Measurements from ENCODE around the gene BEST2.
"Not testable (repeated sequence)": the region's sequence is repeated elsewhere in the genome, so short reads cannot be mapped to it uniquely, and the experiment has no call there.

Gene BEST2

GRCh38 chr19:12721656-12722565 lies 29.7 kb upstream of the BEST2 start:
- Histone ChIP-seq H3K9ac (peak overlapping the region; percentile 92), H3K4me1 (ENCODE audit: low read depth, poor library complexity, severe bottlenecking) (peaks cover 41% of the 10 kb centered on the region), H2AFZ (ENCODE audit: low read depth) (0 out of 2 replicates have a peak overlapping the region, but pooled peaks have one; percentile 22), H3K36me3 (ENCODE audit: insufficient read depth) (peaks cover 6% of the 10 kb centered on the region; the same call in 1 of the 2 replicates), H3K4me3 (IDR thresholded peaks at IDR 0.05; ENCODE audit: insufficient read depth, low read depth, low read length) (no peak overlapping the region), H4K20me1 (ENCODE audit: insufficient read depth) (no peaks in the 10 kb centered on the region), H3K4me2 (peak overlapping the region; percentile 89), H3K79me2 (ENCODE audit: insufficient read depth, low read depth) (peaks cover 64% of the 10 kb centered on the region), H3K27me3 (ENCODE audit: insufficient read depth, low read depth) (no peaks in the 10 kb centered on the region), H3K27ac (peak overlapping the region; percentile 74)
- TF ChIP-seq CTCF (conservative IDR thresholded peaks at IDR 0.05; ENCODE audit: low read depth, low read length) = no peak

GRCh38 chr19:12722566-12723380 lies 28.8 kb upstream of the BEST2 start:
- Histone ChIP-seq H3K27ac (peak overlapping the region; percentile 81), H3K4me3 (IDR thresholded peaks at IDR 0.05; ENCODE audit: insufficient read depth, low read depth, low read length) (no peak overlapping the region), H3K36me3 (ENCODE audit: insufficient read depth) (peaks cover 6% of the 10 kb centered on the region; the same call in 1 of the 2 replicates), H3K4me1 (ENCODE audit: low read depth, poor library complexity, severe bottlenecking) (peaks cover 32% of the 10 kb centered on the region), H3K27me3 (ENCODE audit: insufficient read depth, low read depth) (no peaks in the 10 kb centered on the region), H3K4me2 (peak overlapping the region; percentile 89), H2AFZ (ENCODE audit: low read depth) (peak overlapping the region; percentile 29; the same call in 1 of the 2 replicates), H3K79me2 (ENCODE audit: insufficient read depth, low read depth) (peaks cover 59% of the 10 kb centered on the region), H3K9ac (peak overlapping the region; percentile 92), H4K20me1 (ENCODE audit: insufficient read depth) (no peaks in the 10 kb centered on the region)
- TF ChIP-seq CTCF (conservative IDR thresholded peaks at IDR 0.05; ENCODE audit: low read depth, low read length) = no peak

GRCh38 chr19:12723381-12723640 lies 28.3 kb upstream of the BEST2 start:
- H3K9ac ChIP-seq = peak overlapping the region; percentile 92
- no peaks in the 10 kb centered on the region for H4K20me1 ChIP-seq (ENCODE audit: insufficient read depth)
- H3K4me3 ChIP-seq (IDR thresholded peaks at IDR 0.05; ENCODE audit: insufficient read depth, low read depth, low read length) = no peak overlapping the region
- H3K4me1 ChIP-seq (ENCODE audit: low read depth, poor library complexity, severe bottlenecking) = peaks cover 27% of the 10 kb centered on the region
- H3K36me3 ChIP-seq (ENCODE audit: insufficient read depth) = peaks cover 4% of the 10 kb centered on the region; the same call in 1 of the 2 replicates
- no peaks in the 10 kb centered on the region for H3K27me3 ChIP-seq (ENCODE audit: insufficient read depth, low read depth)
- H3K27ac ChIP-seq = peak overlapping the region; percentile 81
- TF ChIP-seq CTCF (conservative IDR thresholded peaks at IDR 0.05; ENCODE audit: low read depth, low read length) = no peak
- H3K79me2 ChIP-seq (ENCODE audit: insufficient read depth, low read depth) = peaks cover 53% of the 10 kb centered on the region
- H2AFZ ChIP-seq (ENCODE audit: low read depth) = peak overlapping the region; percentile 29; the same call in 1 of the 2 replicates
- peak overlapping the region; percentile 63 for H3K4me2 ChIP-seq

- peak within 1 kb of the TSS; percentile 63 for H3K4me2 ChIP-seq
- no peak within 1 kb of the TSS for H3K4me3 ChIP-seq (IDR thresholded peaks at IDR 0.05; ENCODE audit: insufficient read depth, low read depth, low read length)
- no peaks in the 10 kb centered on the region for H4K20me1 ChIP-seq (ENCODE audit: insufficient read depth)
- no peak for TF ChIP-seq CTCF (conservative IDR thresholded peaks at IDR 0.05; ENCODE audit: low read depth, low read length)
- H3K9ac ChIP-seq = peak within 1 kb of the TSS; percentile 92
- H3K79me2 ChIP-seq (ENCODE audit: insufficient read depth, low read depth) = peaks cover 48% of the 10 kb centered on the region
- peak within 1 kb of the TSS; percentile 81 for H3K27ac ChIP-seq
- no peaks in the 10 kb centered on the region; the same call in 1 of the 2 replicates for H3K36me3 ChIP-seq (ENCODE audit: insufficient read depth)
- no peaks in the 10 kb centered on the region for H3K27me3 ChIP-seq (ENCODE audit: insufficient read depth, low read depth)
- H2AFZ ChIP-seq (ENCODE audit: low read depth) = peak within 1 kb of the TSS; percentile 29; the same call in 1 of the 2 replicates
- peaks cover 25% of the 10 kb centered on the region for H3K4me1 ChIP-seq (ENCODE audit: low read depth, poor library complexity, severe bottlenecking)
These were observed 27.8 kb upstream of the BEST2 start, which contains the start of gene TNPO2 for GRCh38 chr19:12723641-12724426. TSS of gene TNPO2 (minus strand) at chr19:12723932. CDS start at chr19:12720977, 2,955 bp downstream.

GRCh38 chr19:12725612-12726011 lies 26.0 kb upstream of the BEST2 start:
- H3K27ac ChIP-seq = not testable (repeated sequence)

More at GRCh38 chr19:12725612-12726011, 26.0 kb upstream of the BEST2 start:
- H3K4me2 ChIP-seq; H3K9ac ChIP-seq; H4K20me1 ChIP-seq (ENCODE audit: insufficient read depth); H2AFZ ChIP-seq (ENCODE audit: low read depth); H3K4me3 ChIP-seq (IDR thresholded peaks at IDR 0.05; ENCODE audit: insufficient read depth, low read depth, low read length); H3K27me3 ChIP-seq (ENCODE audit: insufficient read depth, low read depth); H3K36me3 ChIP-seq (ENCODE audit: insufficient read depth): not testable (repeated sequence)
- H3K4me1 ChIP-seq (ENCODE audit: low read depth, poor library complexity, severe bottlenecking) = peaks cover 12% of the 10 kb centered on the region
- peaks cover 37% of the 10 kb centered on the region for H3K79me2 ChIP-seq (ENCODE audit: insufficient read depth, low read depth)
